Measurements from ENCODE around the gene C16orf95.

C16orf95 gene

GRCh38 chr16:87255866-87256265 lies 61.3 kb downstream of the C16orf95 start:
- Mint-ChIP-seq H3K9me3 (peaks cover 6 to 8% of the 10 kb centered on the region in 2 donors), H3K4me3 (no peak overlapping the region), H3K36me3 (peaks cover 4 to 5% of the 10 kb centered on the region in 2 donors), H3K27ac (no peak overlapping the region), H3K27me3 (no peaks in the 10 kb centered on the region), H3K4me1 (no peaks in the 10 kb centered on the region)
- ATAC-seq (replicated peaks) (no peak), DNase-seq (no peak)

DNA sequence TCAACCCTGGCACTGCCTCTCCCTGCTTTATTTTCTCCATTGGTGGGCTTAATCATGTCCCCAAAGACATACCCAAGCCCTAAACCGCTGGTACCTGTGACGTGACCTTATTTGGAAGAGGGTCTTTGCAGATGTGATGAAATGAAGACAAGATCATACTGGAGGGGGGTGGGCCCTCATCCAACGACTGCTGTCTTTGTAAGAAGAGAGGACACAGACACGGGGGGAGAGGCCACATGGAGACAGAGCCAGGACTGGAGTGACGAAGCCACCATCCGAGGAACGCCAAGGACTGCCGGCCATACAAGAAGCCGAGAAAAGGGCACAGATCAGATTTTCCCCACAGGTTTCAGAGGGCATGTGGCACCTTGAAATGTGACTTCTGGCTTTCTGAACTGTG lies 62.5 kb downstream of the C16orf95 start:
- DNase-seq (no peak), ATAC-seq (replicated peaks) (no peak)
- Mint-ChIP-seq H3K4me1 (no peaks in the 10 kb centered on the region), H3K36me3 (no peaks in the 10 kb centered on the region), H3K27ac (no peak overlapping the region), H3K9me3 (peaks cover 0 to 2% of the 10 kb centered on the region in 2 donors), H3K27me3 (no peaks in the 10 kb centered on the region), H3K4me3 (no peak overlapping the region)

DNA sequence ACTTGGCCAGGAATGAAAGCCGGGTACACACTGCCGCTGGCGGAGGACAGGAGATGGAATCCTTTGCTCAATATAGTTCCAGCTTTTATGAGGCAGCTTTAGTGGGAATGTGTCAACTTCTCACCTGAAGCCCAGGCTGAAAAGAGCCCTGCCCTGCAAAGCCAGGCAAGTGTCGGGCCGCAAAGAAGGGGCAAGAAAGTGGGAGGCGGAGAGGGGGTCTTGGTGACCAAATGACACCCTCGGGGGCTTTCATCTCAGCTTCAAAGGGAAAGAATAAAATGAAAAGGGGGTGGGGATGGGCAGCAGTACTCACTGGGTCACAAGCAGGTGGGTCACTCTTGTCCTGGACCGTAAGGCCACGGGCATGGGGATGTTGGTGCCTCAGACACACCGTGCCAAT lies 62.9 kb downstream of the C16orf95 start:
- ATAC-seq (replicated peaks), result no peak
- Mint-ChIP-seq H3K27me3 (no peaks in the 10 kb centered on the region), H3K9me3 (no peaks in the 10 kb centered on the region), H3K4me3 (no peak overlapping the region), H3K27ac (no peak overlapping the region), H3K4me1 (no peaks in the 10 kb centered on the region), H3K36me3 (no peaks in the 10 kb centered on the region)
- no peak for DNase-seq

DNA sequence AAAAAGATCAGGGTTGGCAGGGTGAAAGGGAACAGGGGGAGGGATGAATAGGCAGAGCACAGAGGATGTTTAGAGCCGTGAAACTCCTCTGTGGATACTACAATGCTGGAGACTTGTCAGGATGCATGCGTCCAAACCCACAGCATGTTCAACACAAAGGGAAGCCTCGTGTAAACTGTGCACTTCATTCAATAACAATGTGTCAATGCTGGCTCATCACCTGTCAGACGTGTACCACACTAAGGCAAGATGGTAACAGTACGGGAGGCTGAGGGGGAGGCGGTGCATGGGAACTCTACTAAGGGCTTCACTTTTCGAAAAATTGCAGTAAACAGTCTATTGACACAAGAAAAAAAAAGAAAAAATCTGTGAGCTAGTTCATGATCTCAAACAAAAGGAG lies 63.7 kb downstream of the C16orf95 start:
- H3K27me3 Mint-ChIP-seq, result no peaks in the 10 kb centered on the region

More for the DNA sequence above, 63.7 kb downstream of the C16orf95 start:
- Mint-ChIP-seq H3K9me3 (no peaks in the 10 kb centered on the region), H3K27ac (no peak overlapping the region), H3K36me3 (no peaks in the 10 kb centered on the region), H3K4me3 (no peak overlapping the region), H3K4me1 (peaks cover 0 to 6% of the 10 kb centered on the region in 2 donors)
- DNase-seq, result no peak
- ATAC-seq (replicated peaks), result no peak
